Small intestine (tissue), 7 donors: Measurements from ENCODE around the gene MTA3. TPM values are rescaled to one million over a fixed set of nuclear protein-coding genes. Genes with fewer than 3 reads are reported as not detected.

Experiments
- DNase-seq, 2 donors: peaks; one replicate each; pipeline versions ENCODE4 v3.0.0 to v3.0.0-alpha.2; 2013
- FAIRE-seq: peaks from 2 replicates; lab custom pipeline; 2012; peaks lifted over from hg19 to GRCh38; lab: Jason Lieb, UNC
- H3K27ac ChIP-seq, 3 donors: one replicate each; pipeline ENCODE4 v1.5.1; 2013; ENCODE audit warnings: low read length in 2 of 3, mild to moderate bottlenecking in 2 of 3, control low read depth in 1 of 3, inconsistent platforms in 1 of 3, low read depth in 1 of 3, moderate library complexity in 1 of 3
- H3K27me3 ChIP-seq, 3 donors: one replicate each; pipeline ENCODE4 v1.6.1; 2013; ENCODE audit warnings: low read length in 3 of 3, inconsistent platforms in 1 of 3; ENCODE audit not compliant: control insufficient read depth in 3 of 3, insufficient read depth in 3 of 3
- H3K36me3 ChIP-seq, 3 donors: one replicate each; pipeline ENCODE4 v1.6.1; 2013; ENCODE audit warnings: low read length in 3 of 3, inconsistent platforms in 1 of 3, low read depth in 1 of 3, mild to moderate bottlenecking in 1 of 3, moderate library complexity in 1 of 3; ENCODE audit not compliant: control insufficient read depth in 3 of 3, insufficient read depth in 2 of 3
- H3K4me1 ChIP-seq, 3 donors: one replicate each; pipeline ENCODE4 v1.6.1; 2013; ENCODE audit warnings: low read length in 2 of 3, inconsistent platforms in 1 of 3, low read depth in 1 of 3, mild to moderate bottlenecking in 1 of 3, moderate library complexity in 1 of 3; ENCODE audit not compliant: control insufficient read depth in 3 of 3, insufficient read depth in 2 of 3
- H3K4me3 ChIP-seq, 3 donors: one replicate each; pipeline ENCODE4 v1.5.1; 2013; ENCODE audit warnings: low read length in 3 of 3, control low read depth in 1 of 3, inconsistent platforms in 1 of 3, low read depth in 1 of 3, mild to moderate bottlenecking in 1 of 3, moderate library complexity in 1 of 3
- H3K9me3 ChIP-seq, 2 donors: one replicate each; pipeline ENCODE4 v1.6.1; 2013; ENCODE audit warnings: low read depth in 1 of 2, low read length in 1 of 2; ENCODE audit not compliant: control insufficient read depth in 2 of 2, insufficient read depth in 1 of 2
- WGBS, 3 donors: extraction: QIAGEN DNeasy Blood & Tissue Kit; methylation state at CpG; one replicate each; pipeline ENCODE4 v1.1.7; 2013; 5-methylcytosine and 5-hydroxymethylcytosine counted together
- polyA plus RNA-seq, 4 donors: library from polyadenylated mRNA; stranded (reverse) in 3 of 4; unstranded in 1 of 4; fragments of 200-250 nt in 3 of 4; fragments of 120-200 nt in 1 of 4; gene quantifications; one replicate each; pipeline versions ENCODE4 v1.2.1 to v1.2.3, GENCODE V29; 2013
- donor health status: healthy with polysubstance abuse.
- donor health status: control.
- donor health status: control.
- donor health status: Bipolar disorder and iron deficiency.
- donor health status: healthy.

The MTA3 gene
- polyA plus RNA-seq, 4 donors, result 16.6 to 41.1 (median 27.3) TPM

DNA sequence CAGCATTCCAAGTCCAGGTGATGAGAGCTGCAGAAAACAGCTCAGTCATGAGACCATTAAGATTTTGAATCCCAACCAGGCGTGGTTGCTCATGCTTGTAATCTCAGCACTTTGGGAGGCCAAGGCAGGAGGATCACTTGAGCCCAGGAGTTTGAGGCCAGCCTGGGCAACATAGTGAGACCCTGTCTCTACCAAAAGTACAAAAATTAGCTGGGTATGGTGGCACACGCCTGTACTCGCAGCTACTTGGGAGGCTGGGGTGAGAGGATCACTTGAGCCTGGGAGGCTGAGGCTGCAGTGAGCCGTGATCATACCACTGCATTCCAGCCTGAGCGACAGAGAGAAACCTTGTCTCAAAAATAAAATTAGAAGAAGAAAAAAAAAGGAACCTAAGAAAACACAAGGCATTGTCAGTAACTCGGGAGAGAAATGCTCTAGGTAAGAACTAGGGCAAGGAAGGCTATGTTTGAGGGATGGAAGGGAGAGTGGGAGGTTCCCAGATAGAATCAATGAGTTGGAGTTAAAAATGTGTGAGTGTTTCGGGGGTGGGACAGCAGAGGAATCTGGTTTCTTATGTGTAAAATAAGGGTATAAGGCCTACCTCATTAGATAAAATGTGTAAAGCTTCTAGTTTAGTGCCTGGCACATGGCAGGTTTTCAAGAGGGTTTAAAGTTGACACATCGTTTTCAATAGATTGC, 23.3 kb upstream of the MTA3 start:
- Histone ChIP-seq H3K27me3 (no peaks in the 10 kb centered on the region), H3K9me3 (no peaks in the 10 kb centered on the region), H3K4me1 (no peaks in the 10 kb centered on the region), H3K36me3 (no peaks in the 10 kb centered on the region), H3K4me3 (no peak overlapping the region), H3K27ac (no peak overlapping the region)
- DNase-seq (no peak), FAIRE-seq (no peak)
- 89 to 93% (median 90%) methylated on average over 8 of the region's 8 CpGs for WGBS, 3 donors

DNA sequence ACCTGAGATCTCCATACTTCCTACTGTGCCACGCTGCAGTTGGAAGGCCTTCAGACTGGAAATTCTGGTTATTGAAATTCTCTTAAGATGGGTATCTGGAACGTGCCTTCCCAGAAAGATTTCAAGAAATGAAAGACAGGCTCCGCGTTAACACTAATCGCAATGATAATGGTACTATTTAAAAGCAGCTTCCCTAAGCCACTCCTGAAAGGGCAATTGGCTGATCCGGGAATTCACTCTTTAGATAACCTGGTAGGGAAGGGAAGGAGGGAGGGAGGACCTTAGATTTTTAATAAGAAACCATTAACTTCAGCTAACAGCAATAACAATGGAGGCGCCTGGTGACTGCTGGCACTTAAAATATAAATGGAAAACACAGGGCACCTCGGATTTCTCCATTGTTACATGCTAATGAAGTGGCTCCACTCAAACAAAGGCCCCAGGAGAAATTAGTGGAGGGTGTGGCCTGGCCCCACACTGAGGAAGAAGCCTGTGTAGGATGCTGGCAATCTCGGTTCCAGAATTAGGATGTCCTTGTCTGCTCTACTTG, 22.5 kb upstream of the MTA3 start:
- no peaks in the 10 kb centered on the region for H3K9me3 ChIP-seq
- no peak for FAIRE-seq
- H3K36me3 ChIP-seq, result no peaks in the 10 kb centered on the region
- no peak overlapping the region for H3K27ac ChIP-seq
- no peak for DNase-seq
- no peak overlapping the region for H3K4me3 ChIP-seq
- WGBS, 3 donors, result 46 to 69% (median 65%) methylated on average over 9 of the region's 9 CpGs
- no peaks in the 10 kb centered on the region for H3K4me1 ChIP-seq
- H3K27me3 ChIP-seq, result no peaks in the 10 kb centered on the region

DNA sequence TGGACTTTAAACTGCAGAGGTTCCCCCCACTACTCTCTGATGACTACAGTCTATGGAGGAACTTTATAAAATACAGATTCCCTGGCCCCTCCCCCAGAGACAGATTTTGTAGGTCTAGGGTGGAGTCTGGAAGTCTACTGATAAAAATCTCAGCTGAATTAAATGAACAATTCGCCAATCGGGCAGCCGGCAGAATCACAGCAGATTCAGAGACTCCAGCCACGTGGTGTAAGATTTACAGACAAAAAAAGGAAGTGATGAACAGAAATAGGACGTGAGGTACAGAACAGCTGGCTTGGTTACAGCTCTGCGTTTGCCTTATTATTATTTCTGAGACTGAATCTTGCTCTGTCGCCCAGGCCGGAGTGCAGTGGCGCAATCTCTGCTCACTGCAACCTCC, 21.4 kb upstream of the MTA3 start:
- H3K4me1 ChIP-seq, result no peaks in the 10 kb centered on the region
- H3K27me3 ChIP-seq, result no peaks in the 10 kb centered on the region
- H3K9me3 ChIP-seq, result no peaks in the 10 kb centered on the region
- FAIRE-seq (no peak), DNase-seq (no peak)
- no peaks in the 10 kb centered on the region for H3K36me3 ChIP-seq
- H3K27ac ChIP-seq, result no peak overlapping the region
- 57 to 66% (median 66%) methylated on average over 9 of the region's 9 CpGs for WGBS, 3 donors
- H3K4me3 ChIP-seq, result no peak overlapping the region

DNA sequence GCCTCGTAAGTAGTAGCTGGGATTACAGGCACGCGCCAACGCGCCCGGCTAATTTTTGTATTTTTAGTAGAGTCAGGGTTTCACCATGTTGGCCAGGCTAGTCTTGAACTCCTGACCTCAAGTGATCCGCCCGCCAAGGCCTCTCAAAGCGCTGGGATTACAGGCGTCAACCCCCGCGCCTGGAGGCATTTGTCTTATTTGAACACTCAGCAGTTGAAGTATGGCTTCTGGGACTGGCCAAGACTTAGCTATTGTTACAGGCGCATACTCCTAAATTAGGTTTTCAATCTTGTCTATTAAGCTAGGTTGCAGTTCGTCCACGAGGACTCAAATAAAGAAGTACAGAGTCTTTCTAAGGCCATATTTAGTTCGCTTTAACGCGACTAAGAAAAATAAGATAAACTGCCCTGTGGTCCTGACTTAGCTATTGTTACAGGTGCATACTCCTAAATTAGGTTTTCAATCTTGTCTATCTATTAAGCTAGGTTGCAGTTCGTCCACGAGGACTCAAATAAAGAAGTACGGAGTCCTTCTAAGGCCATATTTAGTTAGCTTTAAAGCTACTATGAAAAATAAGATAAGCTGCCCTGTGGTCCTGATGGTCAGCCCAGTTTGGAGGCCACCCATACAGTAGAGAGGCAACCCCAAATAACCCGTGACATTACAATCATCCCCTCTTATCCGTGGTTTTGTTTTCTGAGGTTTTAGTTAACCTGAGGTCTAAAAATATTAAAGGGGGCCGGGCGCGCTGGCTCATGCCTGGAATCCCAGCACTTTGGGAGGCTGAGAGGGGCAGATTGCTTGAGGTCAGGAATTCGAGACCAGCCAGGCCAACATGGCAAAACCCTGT, 20.8 kb upstream of the MTA3 start:
- Histone ChIP-seq H3K9me3 (no peaks in the 10 kb centered on the region), H3K27ac (no peak overlapping the region), H3K4me1 (no peaks in the 10 kb centered on the region), H3K36me3 (no peaks in the 10 kb centered on the region), H3K4me3 (no peak overlapping the region), H3K27me3 (no peaks in the 10 kb centered on the region)
- no peak for FAIRE-seq
- 92 to 95% (median 93%) methylated on average over 27 of the region's 27 CpGs for WGBS, 3 donors
- no peak for DNase-seq

DNA sequence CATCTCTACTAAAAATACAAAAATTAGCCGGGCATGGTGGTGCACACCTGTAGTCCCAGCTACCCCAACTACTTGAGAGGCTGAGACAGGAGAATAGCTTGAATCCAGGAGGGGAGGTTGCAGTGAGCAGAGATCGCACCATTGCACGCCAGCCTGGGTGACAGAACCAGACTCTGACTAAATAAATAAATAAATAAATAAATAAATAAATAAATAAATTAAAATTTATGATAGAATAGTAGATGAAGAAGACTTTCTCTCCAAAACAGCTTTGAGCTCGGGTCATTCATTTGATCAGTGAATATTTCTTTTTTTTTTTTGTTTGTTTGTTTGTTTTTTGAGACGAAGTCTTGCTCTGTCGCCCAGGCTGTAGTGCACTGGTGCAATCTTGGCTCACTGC, 17.6 kb upstream of the MTA3 start:
- FAIRE-seq (no peak), DNase-seq (no peak)
- H3K27me3 ChIP-seq, result no peaks in the 10 kb centered on the region
- no peaks in the 10 kb centered on the region for H3K4me1 ChIP-seq
- no peak overlapping the region for H3K4me3 ChIP-seq
- 87 to 94% (median 93%) methylated on average over 6 of the region's 6 CpGs for WGBS, 3 donors
- no peak overlapping the region for H3K27ac ChIP-seq
- H3K36me3 ChIP-seq, result no peaks in the 10 kb centered on the region
- no peaks in the 10 kb centered on the region for H3K9me3 ChIP-seq

DNA sequence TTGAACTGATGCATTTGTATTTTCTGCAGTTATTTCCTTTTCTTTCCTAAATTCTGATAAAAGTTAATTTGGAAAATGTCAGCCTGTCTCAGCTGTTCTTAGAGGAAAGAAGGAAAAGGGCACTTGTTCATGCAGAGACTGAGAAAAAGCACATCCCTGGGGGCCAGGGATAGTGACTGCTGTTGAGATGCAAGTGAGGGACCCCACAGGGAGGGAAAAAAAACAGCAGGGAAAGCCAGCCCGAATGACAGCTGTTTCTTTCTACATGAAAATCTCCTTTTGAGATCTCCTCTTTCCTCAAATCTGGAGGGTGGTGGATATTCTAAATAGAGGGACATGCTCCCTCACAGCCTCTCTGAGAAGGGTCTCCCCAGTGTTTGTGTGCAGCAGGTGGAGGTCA, 14.0 kb upstream of the MTA3 start:
- DNase-seq (no peak), FAIRE-seq (no peak)
- no peaks in the 10 kb centered on the region for H3K36me3 ChIP-seq
- H3K4me1 ChIP-seq, result no peaks in the 10 kb centered on the region
- no peaks in the 10 kb centered on the region for H3K9me3 ChIP-seq
- 43 to 72% (median 61%) methylated on average over 1 of the region's 1 CpG for WGBS, 3 donors
- no peak overlapping the region for H3K27ac ChIP-seq
- H3K27me3 ChIP-seq, result no peaks in the 10 kb centered on the region
- H3K4me3 ChIP-seq, result no peak overlapping the region

DNA sequence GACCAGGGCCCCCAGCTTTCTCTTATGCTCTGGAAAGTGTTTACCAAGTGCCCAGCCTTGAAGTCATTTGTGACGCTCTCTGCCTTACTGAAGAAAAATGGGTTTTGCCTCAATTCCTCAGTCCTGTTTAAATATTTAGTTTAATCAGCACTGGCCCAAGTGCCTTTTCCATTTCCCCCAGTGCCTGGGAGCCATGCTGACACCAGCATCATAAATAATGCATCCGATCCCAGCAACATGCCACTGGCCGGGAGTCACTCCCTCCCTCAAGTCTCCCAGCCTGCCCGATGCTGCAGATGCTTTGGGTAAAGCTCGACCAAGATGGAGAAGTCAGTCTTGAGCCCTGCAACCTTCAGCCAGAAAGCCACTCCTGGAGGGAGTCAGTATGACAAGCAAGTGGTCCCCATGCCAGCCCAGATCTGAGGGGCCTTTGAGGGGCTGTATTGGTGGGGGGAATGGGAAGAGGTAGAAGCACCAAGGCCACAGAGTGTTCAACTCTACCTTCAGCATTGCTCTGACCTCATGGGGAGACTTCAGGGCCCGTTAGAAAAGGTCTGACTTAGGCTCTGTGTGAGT, 12.0 kb upstream of the MTA3 start:
- Histone ChIP-seq H3K4me3 (no peak overlapping the region), H3K9me3 (no peaks in the 10 kb centered on the region), H3K4me1 (no peaks in the 10 kb centered on the region), H3K27ac (no peak overlapping the region), H3K27me3 (no peaks in the 10 kb centered on the region), H3K36me3 (no peaks in the 10 kb centered on the region)
- DNase-seq (no peak), FAIRE-seq (no peak)
- 66 to 89% (median 80%) methylated on average over 6 of the region's 6 CpGs for WGBS, 3 donors

DNA sequence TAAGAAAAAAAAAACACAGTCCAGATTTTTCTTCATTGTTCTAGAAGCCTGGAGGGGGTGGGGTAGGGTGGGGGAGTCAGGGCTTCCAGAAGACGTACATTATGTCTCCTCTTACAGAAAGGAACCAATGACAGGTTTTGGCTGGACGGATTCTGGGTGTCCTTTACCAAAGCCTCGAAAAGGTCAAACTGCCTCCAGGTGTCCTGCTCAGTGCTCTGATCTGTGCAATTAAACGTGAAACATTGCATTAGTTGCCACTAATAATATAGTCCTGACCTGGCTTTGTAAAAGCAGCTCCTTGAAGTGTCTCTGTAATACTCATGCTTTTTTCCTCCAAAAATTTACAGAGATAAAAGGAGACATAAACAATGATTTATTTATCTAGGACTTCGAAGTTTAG, 11.1 kb upstream of the MTA3 start:
- no peak overlapping the region for H3K4me3 ChIP-seq
- FAIRE-seq, result no peak
- no peaks in the 10 kb centered on the region for H3K27me3 ChIP-seq
- no peak overlapping the region for H3K27ac ChIP-seq
- H3K4me1 ChIP-seq, result peaks cover 0 to 5% (median 2%) of the 10 kb centered on the region in 3 donors
- DNase-seq, result no peak
- no peaks in the 10 kb centered on the region for H3K9me3 ChIP-seq
- 54 to 62% (median 61%) methylated on average over 5 of the region's 5 CpGs for WGBS, 3 donors
- no peaks in the 10 kb centered on the region for H3K36me3 ChIP-seq
